SK-N-SH (cell line): ENCODE measurements around the gene FAM227B. TPM values are rescaled to one million over a fixed set of nuclear protein-coding genes. Genes with fewer than 3 reads are reported as not detected.

Experiments used
- CTCF ChIA-PET: fragments of 300-600, 350-600 bp; formaldehyde crosslinking; extraction: SDS; loops from one replicate; lab custom pipeline; 2021; lab: Yijun Ruan, JAX
- POLR2A ChIA-PET: fragments of 350-600 bp; sonication (Branson Sonifier 250); formaldehyde crosslinking; extraction: SDS; loops from one replicate; lab custom pipeline; 2020; ENCODE audit warnings: antibody characterized with exemption, inconsistent platforms; lab: Yijun Ruan, JAX
- DNase-seq: peaks from one replicate; pipeline ENCODE4 v3.0.0; 2012
- H2AFZ ChIP-seq: fragments of 200-600 bp; sonication (generic); 2 replicates; pipeline ENCODE4 v1.8.1; 2016; ENCODE audit warnings: antibody characterized with exemption, mild to moderate bottlenecking, low read depth
- H3F3A ChIP-seq: fragments of 200-600 bp; sonication (generic); replicated peaks from 2 replicates; pipeline ENCODE3; 2016; ENCODE audit warnings: antibody characterized with exemption, mild to moderate bottlenecking; ENCODE audit not compliant: insufficient read depth
- H3K27ac ChIP-seq, 2 experiments: fragments of 200-500 bp in 1 of 2; fragments of 200-600 bp in 1 of 2; sonication (Bioruptor generic) in 1 of 2; sonication (generic), shearing (Covaris generic) in 1 of 2; 2 replicates each; pipeline versions ENCODE4 v1.5.1 to v1.6.1; 2014 to 2016; ENCODE audit warnings: low read depth in 2 of 2, inconsistent platforms in 1 of 2, low read length in 1 of 2, mild to moderate bottlenecking in 1 of 2, mixed read lengths in 1 of 2
- H3K27me3 ChIP-seq: fragments of 200-600 bp; sonication (generic), shearing (Covaris generic); 2 replicates; pipeline ENCODE4 v1.6.1; 2016; ENCODE audit warnings: mixed run types; ENCODE audit not compliant: insufficient read depth
- H3K36me3 ChIP-seq, 2 experiments: fragments of 200-500 bp in 1 of 2; fragments of 200-600 bp in 1 of 2; sonication (Bioruptor generic) in 1 of 2; sonication (generic) in 1 of 2; replicated peaks in 1 of 2; 2 replicates each; pipeline versions ENCODE3 to v1.5.1; 2014 to 2016; ENCODE audit warnings: low read length in 1 of 2, mild to moderate bottlenecking in 1 of 2; ENCODE audit not compliant: insufficient read depth in 2 of 2, control insufficient read depth in 1 of 2
- H3K4me1 ChIP-seq, 2 experiments: fragments of 200-500 bp in 1 of 2; fragments of 200-600 bp in 1 of 2; sonication (Bioruptor generic) in 1 of 2; sonication (generic), shearing (Covaris generic) in 1 of 2; 2 replicates each; pipeline versions ENCODE4 v1.5.1 to v1.6.1; 2014 to 2016; ENCODE audit warnings: low read depth in 1 of 2, low read length in 1 of 2, mixed run types in 1 of 2; ENCODE audit not compliant: insufficient read depth in 2 of 2, control insufficient read depth in 1 of 2
- H3K4me2 ChIP-seq: fragments of 200-600 bp; sonication (generic), shearing (Covaris generic); 2 replicates; pipeline ENCODE4 v1.6.1; 2017; ENCODE audit warnings: mixed run types
- H3K4me3 ChIP-seq, 2 experiments: fragments of 200-500 bp in 1 of 2; fragments of 200-600 bp in 1 of 2; sonication (Bioruptor generic) in 1 of 2; sonication (generic), shearing (Covaris generic) in 1 of 2; 2 replicates each; pipeline versions ENCODE4 v1.5.1 to v1.8.1; 2014 to 2016; ENCODE audit warnings: low read depth in 2 of 2, inconsistent platforms in 1 of 2, low read length in 1 of 2, mild to moderate bottlenecking in 1 of 2, mixed read lengths in 1 of 2, moderate library complexity in 1 of 2
- H3K79me2 ChIP-seq: fragments of 200-600 bp; sonication (generic); 2 replicates; pipeline ENCODE4 v1.8.1; 2017; ENCODE audit warnings: mild to moderate bottlenecking; ENCODE audit not compliant: insufficient read depth
- H3K9ac ChIP-seq: fragments of 200-600 bp; sonication (generic); 2 replicates; pipeline ENCODE4 v1.6.1; 2017; ENCODE audit warnings: mixed run types
- H3K9me2 ChIP-seq: fragments of 200-600 bp; sonication (generic); 2 replicates; pipeline ENCODE4 v1.6.1; 2017; ENCODE audit warnings: mixed run types
- H3K9me3 ChIP-seq: fragments of 200-600 bp; sonication (generic); 2 replicates; pipeline ENCODE4 v1.6.1; 2017; ENCODE audit warnings: mixed run types, mild to moderate bottlenecking, moderate library complexity
- H4K20me1 ChIP-seq: fragments of 200-600 bp; sonication (generic); 2 replicates; pipeline ENCODE4 v1.6.1; 2017; ENCODE audit warnings: mild to moderate bottlenecking, mixed run types; ENCODE audit not compliant: insufficient read depth
- CHD2 ChIP-seq: fragments of 150-350 bp; IDR thresholded peaks from 2 replicates; pipeline ENCODE4 v1.6.1; 2018; ENCODE audit warnings: low read length; ENCODE audit not compliant: partially characterized antibody
- ELF1 ChIP-seq: IDR thresholded peaks from 2 replicates; pipeline ENCODE4 v1.4.0; 2012
- EZH2phosphoT487 ChIP-seq: fragments of 200-600 bp; sonication (generic); IDR thresholded peaks from 2 replicates; pipeline ENCODE4 v1.6.1; 2017; ENCODE audit warnings: low read depth, mixed run types, mild to moderate bottlenecking, antibody characterized with exemption, moderate library complexity, borderline replicate concordance
- FOSL2 ChIP-seq: IDR thresholded peaks from 2 replicates; pipeline ENCODE4 v1.4.0; 2012; ENCODE audit warnings: low read depth, mild to moderate bottlenecking, moderate library complexity, borderline replicate concordance
- FOXJ3 ChIP-seq: sonication (generic); formaldehyde crosslinking; IDR thresholded peaks from 2 replicates; pipeline ENCODE4 v1.5.1; 2020; ENCODE audit warnings: mild to moderate bottlenecking, missing genetic modification reagents
- FOXM1 ChIP-seq: IDR thresholded peaks from 2 replicates; pipeline ENCODE4 v1.4.0; 2012; ENCODE audit warnings: low read depth, mild to moderate bottlenecking
- GABPA ChIP-seq: IDR thresholded peaks from 2 replicates; pipeline ENCODE4 v1.4.0; 2012; ENCODE audit warnings: low read depth, mild to moderate bottlenecking
- MEF2A ChIP-seq: IDR thresholded peaks from 2 replicates; pipeline ENCODE4 v1.4.0; 2012; ENCODE audit warnings: low read depth, borderline replicate concordance
- MXI1 ChIP-seq: IDR thresholded peaks from 2 replicates; pipeline ENCODE4 v1.6.1; 2012; ENCODE audit warnings: mild to moderate bottlenecking, low read depth, low read length, improper control_type of control experiment
- NFIC ChIP-seq: IDR thresholded peaks from 2 replicates; pipeline ENCODE4 v1.4.0; 2012; ENCODE audit warnings: borderline replicate concordance
- NRF1 ChIP-seq: IDR thresholded peaks from 2 replicates; pipeline ENCODE4 v1.6.1; 2012; ENCODE audit warnings: low read depth, mild to moderate bottlenecking, low read length
- POLR2AphosphoS5 ChIP-seq: IDR thresholded peaks from 2 replicates; pipeline ENCODE4 v1.6.1; 2012; ENCODE audit warnings: low read depth, low read length
- RAD21 ChIP-seq: IDR thresholded peaks from 2 replicates; pipeline ENCODE4 v1.6.1; 2012; ENCODE audit warnings: mild to moderate bottlenecking, low read length
- RCOR1 ChIP-seq: fragments of 150-350 bp; IDR thresholded peaks from 2 replicates; pipeline ENCODE4 v1.6.1; 2017; ENCODE audit warnings: antibody characterized with exemption, low read length
- RFX5 ChIP-seq: IDR thresholded peaks from 2 replicates; pipeline ENCODE4 v1.6.1; 2012; ENCODE audit warnings: mild to moderate bottlenecking, improper control_type of control experiment, low read length
- RXRA ChIP-seq: IDR thresholded peaks from 2 replicates; pipeline ENCODE4 v1.4.0; 2012; ENCODE audit warnings: low read depth, mild to moderate bottlenecking, borderline replicate concordance
- SMC3 ChIP-seq: IDR thresholded peaks from 2 replicates; pipeline ENCODE4 v1.6.1; 2012; ENCODE audit warnings: low read depth, low read length, improper control_type of control experiment
- TAF1 ChIP-seq: IDR thresholded peaks from 2 replicates; pipeline ENCODE4 v1.6.1; 2012; ENCODE audit warnings: low read depth, mild to moderate bottlenecking, low read length, moderate library complexity, borderline replicate concordance
- YY1 ChIP-seq: IDR thresholded peaks from 2 replicates; pipeline ENCODE4 v1.4.0; 2012; ENCODE audit warnings: low read depth, mild to moderate bottlenecking
- WGBS: methylation state at CpG from one replicate; pipeline ENCODE4 v1.1.6; 2017; ENCODE audit warnings: low lambda C conversion rate; 5-methylcytosine and 5-hydroxymethylcytosine counted together
- polyA plus RNA-seq, 3 experiments: library from polyadenylated mRNA; depleted of rRNA; stranded (reverse); fragments of >200 nt; gene quantifications; 2 replicates each; pipeline ENCODE4 v1.2.3, GENCODE V29; 2012
- TF ChIP-seq, protein P1 (sequence below): IDR thresholded peaks from 2 replicates; pipeline ENCODE4; 2012
- TF ChIP-seq, protein P2 (sequence below): IDR thresholded peaks from 2 replicates; pipeline ENCODE4 v1.4.0; 2012; ENCODE audit warnings: low read depth, borderline replicate concordance
- TF ChIP-seq, protein P3 (sequence below): fragments of 150-350 bp; IDR thresholded peaks from 2 replicates; pipeline ENCODE4 v1.6.1; 2017; ENCODE audit warnings: antibody characterized with exemption, low read length, low read depth, borderline replicate concordance

Gene FAM227B
- polyA plus RNA-seq, 1 of the 3 experiments (the other 2 are of a cell fraction): 4.4 TPM

DNA sequence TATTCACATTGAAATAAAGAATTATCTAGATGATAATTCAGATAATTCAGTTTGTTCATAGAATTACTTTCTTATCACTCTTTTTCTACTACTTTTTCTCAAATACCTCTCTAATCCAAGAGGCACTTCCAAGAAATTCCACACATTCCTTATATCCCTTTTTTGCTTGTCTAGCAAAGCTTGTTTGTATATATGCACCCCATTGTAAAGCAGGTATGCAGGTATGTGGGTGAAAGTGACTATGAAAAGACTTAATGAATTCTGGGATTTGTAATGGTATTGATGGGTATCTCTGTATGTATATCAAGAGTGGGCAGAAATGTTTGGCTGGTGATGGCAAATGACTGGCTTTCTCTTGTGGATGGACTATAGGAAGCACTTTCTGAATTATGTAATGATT lies 291.7 kb downstream of the FAM227B start:
- DNase-seq: no peak
- no peaks in the 10 kb centered on the region for H3F3A ChIP-seq
- H3K27me3 ChIP-seq: no peaks in the 10 kb centered on the region
- H3K4me2 ChIP-seq: no peak overlapping the region
- H3K4me3 ChIP-seq: no peak overlapping the region
- no peaks in the 10 kb centered on the region for H3K9me2 ChIP-seq
- peaks cover 0 to 7% of the 10 kb centered on the region in 2 experiments; a peak in 2 of 4 replicates for H3K4me1 ChIP-seq
- H3K79me2 ChIP-seq: no peaks in the 10 kb centered on the region
- no peak overlapping the region for H2AFZ ChIP-seq
- no peak for TF ChIP-seq CHD2
- TF ChIP-seq, protein P1, sequence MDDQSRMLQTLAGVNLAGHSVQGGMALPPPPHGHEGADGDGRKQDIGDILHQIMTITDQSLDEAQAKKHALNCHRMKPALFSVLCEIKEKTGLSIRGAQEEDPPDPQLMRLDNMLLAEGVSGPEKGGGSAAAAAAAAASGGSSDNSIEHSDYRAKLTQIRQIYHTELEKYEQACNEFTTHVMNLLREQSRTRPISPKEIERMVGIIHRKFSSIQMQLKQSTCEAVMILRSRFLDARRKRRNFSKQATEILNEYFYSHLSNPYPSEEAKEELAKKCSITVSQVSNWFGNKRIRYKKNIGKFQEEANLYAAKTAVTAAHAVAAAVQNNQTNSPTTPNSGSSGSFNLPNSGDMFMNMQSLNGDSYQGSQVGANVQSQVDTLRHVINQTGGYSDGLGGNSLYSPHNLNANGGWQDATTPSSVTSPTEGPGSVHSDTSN: no peak
- TF ChIP-seq FOXM1: no peak
- TF ChIP-seq GABPA: no peak
- TF ChIP-seq POLR2AphosphoS5: no peak
- no peak for TF ChIP-seq RAD21
- TF ChIP-seq MXI1: no peak
- peaks cover 6 to 7% of the 10 kb centered on the region in 2 experiments for H3K36me3 ChIP-seq
- H4K20me1 ChIP-seq: no peaks in the 10 kb centered on the region
- no peak overlapping the region for H3K27ac ChIP-seq
- CTCF ChIA-PET: no interaction called here
- POLR2A ChIA-PET: no interaction called here
- H3K9me3 ChIP-seq: no peaks in the 10 kb centered on the region
- H3K9ac ChIP-seq: no peak overlapping the region

DNA sequence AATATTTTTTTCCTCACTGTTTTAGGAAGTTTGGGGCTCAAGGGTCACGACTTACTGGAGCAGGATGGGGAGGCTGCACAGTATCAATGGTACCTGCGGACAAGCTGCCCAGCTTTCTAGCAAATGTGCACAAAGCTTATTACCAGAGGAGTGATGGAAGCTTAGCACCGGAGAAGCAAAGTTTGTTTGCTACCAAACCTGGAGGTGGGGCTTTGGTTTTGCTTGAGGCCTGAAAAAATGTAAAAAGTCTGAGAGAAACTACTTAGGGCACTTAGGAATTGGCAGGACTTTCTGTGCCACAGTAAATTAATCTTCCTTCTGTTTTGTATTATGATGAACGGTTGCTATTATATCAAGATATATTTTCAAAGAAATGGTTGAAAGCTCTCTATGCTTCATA lies 292.7 kb downstream of the FAM227B start:
- CTCF ChIA-PET: interaction anchor here (1.2 kb wide), 1 partner anchor 9 kb away, joined by 4 read pairs; no protein-coding TSS in a partner anchor
- Histone ChIP-seq H3K4me1 (peaks cover 0 to 7% of the 10 kb centered on the region in 2 experiments; a peak in 2 of 4 replicates), H3K79me2 (no peaks in the 10 kb centered on the region), H4K20me1 (no peaks in the 10 kb centered on the region), H3K36me3 (peaks cover 6 to 7% of the 10 kb centered on the region in 2 experiments), H3K9me3 (no peaks in the 10 kb centered on the region), H3K9ac (no peak overlapping the region), H3F3A (no peaks in the 10 kb centered on the region), H3K9me2 (no peaks in the 10 kb centered on the region), H3K27me3 (no peaks in the 10 kb centered on the region), H3K27ac (no peak overlapping the region), H2AFZ (no peak overlapping the region), H3K4me2 (no peak overlapping the region), H3K4me3 (no peak overlapping the region)
- WGBS: 80% methylated on average over 4 of the region's 4 CpGs
- no peak for TF ChIP-seq YY1
- no peak for TF ChIP-seq FOXM1
- TF ChIP-seq EZH2phosphoT487: no peak
- TF ChIP-seq NRF1: no peak
- no peak for TF ChIP-seq RCOR1
- no peak for TF ChIP-seq TAF1
- DNase-seq: no peak
- POLR2A ChIA-PET: no interaction called here

DNA sequence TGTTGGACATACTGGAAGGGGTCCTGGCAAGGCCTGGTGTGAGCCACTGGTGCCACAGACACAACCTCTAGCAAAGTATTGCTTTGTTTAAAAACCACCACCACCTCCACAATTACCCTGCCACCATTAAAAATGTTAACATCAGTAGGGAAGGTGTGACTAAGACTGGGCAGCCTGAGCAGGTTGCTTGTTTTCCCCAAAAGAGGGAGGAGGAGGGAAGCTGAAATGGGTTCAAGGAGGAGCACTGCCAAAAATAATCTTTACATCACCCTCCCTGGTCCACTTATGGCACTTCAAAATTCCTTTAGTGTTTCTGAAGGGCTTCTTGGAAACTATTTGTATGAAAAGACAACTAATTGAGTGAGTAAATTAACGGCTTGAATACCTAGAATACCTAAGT lies 297.4 kb downstream of the FAM227B start:
- no peak for DNase-seq
- ChIA-PET POLR2A (no interaction called here), CTCF (no interaction called here)
- Histone ChIP-seq H3K27me3 (no peaks in the 10 kb centered on the region), H2AFZ (no peak overlapping the region), H3K4me3 (no peak overlapping the region), H3K9me2 (no peaks in the 10 kb centered on the region), H3K79me2 (no peaks in the 10 kb centered on the region), H3F3A (no peaks in the 10 kb centered on the region), H3K4me2 (no peak overlapping the region), H3K9ac (no peak overlapping the region), H3K9me3 (no peaks in the 10 kb centered on the region), H3K27ac (no peak overlapping the region), H4K20me1 (no peaks in the 10 kb centered on the region), H3K36me3 (peaks cover 10 to 12% of the 10 kb centered on the region in 2 experiments), H3K4me1 (peaks cover 0 to 7% of the 10 kb centered on the region in 2 experiments; a peak in 2 of 4 replicates)
- TF ChIP-seq FOSL2 (no peak), SMC3 (no peak), RFX5 (no peak), FOXJ3 (CRISPR knock-in tag) (no peak), RCOR1 (no peak), MEF2A (no peak), ELF1 (no peak), RXRA (no peak), GABPA (no peak), NFIC (no peak), NRF1 (no peak)
- TF ChIP-seq, protein P2, sequence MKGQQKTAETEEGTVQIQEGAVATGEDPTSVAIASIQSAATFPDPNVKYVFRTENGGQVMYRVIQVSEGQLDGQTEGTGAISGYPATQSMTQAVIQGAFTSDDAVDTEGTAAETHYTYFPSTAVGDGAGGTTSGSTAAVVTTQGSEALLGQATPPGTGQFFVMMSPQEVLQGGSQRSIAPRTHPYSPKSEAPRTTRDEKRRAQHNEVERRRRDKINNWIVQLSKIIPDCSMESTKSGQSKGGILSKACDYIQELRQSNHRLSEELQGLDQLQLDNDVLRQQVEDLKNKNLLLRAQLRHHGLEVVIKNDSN: no peak
- TF ChIP-seq, protein P3, sequence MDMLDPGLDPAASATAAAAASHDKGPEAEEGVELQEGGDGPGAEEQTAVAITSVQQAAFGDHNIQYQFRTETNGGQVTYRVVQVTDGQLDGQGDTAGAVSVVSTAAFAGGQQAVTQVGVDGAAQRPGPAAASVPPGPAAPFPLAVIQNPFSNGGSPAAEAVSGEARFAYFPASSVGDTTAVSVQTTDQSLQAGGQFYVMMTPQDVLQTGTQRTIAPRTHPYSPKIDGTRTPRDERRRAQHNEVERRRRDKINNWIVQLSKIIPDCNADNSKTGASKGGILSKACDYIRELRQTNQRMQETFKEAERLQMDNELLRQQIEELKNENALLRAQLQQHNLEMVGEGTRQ: no peak
- 71% methylated on average over 1 of the region's 1 CpG for WGBS
